Loucy (cell line): ENCODE data around the gene DPH3.

Source experiments
- H2AFZ ChIP-seq: fragments of 200-600 bp; sonication (generic); 2 replicates; pipeline ENCODE4 v1.6.0; 2016; ENCODE audit warnings: antibody characterized with exemption, mild to moderate bottlenecking, low read length, moderate library complexity
- H3F3A ChIP-seq: fragments of 200-600 bp; 2 replicates; pipeline ENCODE4 v1.6.0; 2016; ENCODE audit warnings: antibody characterized with exemption, low read depth, mild to moderate bottlenecking
- H3K27me3 ChIP-seq: fragments of 200-600 bp; sonication (generic); 2 replicates; pipeline ENCODE4 v1.6.1; 2014; ENCODE audit warnings: low read length, mild to moderate bottlenecking; ENCODE audit not compliant: insufficient read depth, poor library complexity, severe bottlenecking
- H3K36me3 ChIP-seq: fragments of 200-600 bp; sonication (generic); 2 replicates; pipeline ENCODE4 v1.6.1; 2016; ENCODE audit warnings: low read length; ENCODE audit not compliant: insufficient read depth
- H3K4me1 ChIP-seq: fragments of 200-600 bp; sonication (generic); 2 replicates; pipeline ENCODE4 v1.5.1; 2014; ENCODE audit warnings: low read length, mild to moderate bottlenecking; ENCODE audit not compliant: insufficient read depth, poor library complexity, severe bottlenecking
- H3K4me2 ChIP-seq: fragments of 200-600 bp; sonication (generic); 2 replicates; pipeline ENCODE4 v1.6.0; 2014; ENCODE audit warnings: antibody characterized with exemption, low read length, low read depth, mild to moderate bottlenecking; ENCODE audit not compliant: poor library complexity, severe bottlenecking
- H3K4me3 ChIP-seq: fragments of 200-600 bp; sonication (generic); 2 replicates; pipeline ENCODE4 v1.5.1; 2014; ENCODE audit warnings: low read length, mild to moderate bottlenecking, mixed read lengths; ENCODE audit not compliant: poor library complexity, severe bottlenecking
- H3K79me2 ChIP-seq: fragments of 200-600 bp; sonication (generic); 2 replicates; pipeline ENCODE4 v1.6.1; 2014; ENCODE audit warnings: low read length; ENCODE audit not compliant: insufficient read depth
- H3K9ac ChIP-seq: fragments of 200-600 bp; sonication (generic); 2 replicates; pipeline ENCODE4 v1.6.0; 2014; ENCODE audit warnings: mild to moderate bottlenecking, low read depth, low read length, moderate library complexity; ENCODE audit not compliant: poor library complexity, severe bottlenecking
- H3K9me2 ChIP-seq: fragments of 200-600 bp; sonication (generic); replicated peaks from 2 replicates; pipeline ENCODE4 v1.6.1; 2016; ENCODE audit warnings: low read depth, low read length, mixed read lengths
- H3K9me3 ChIP-seq: fragments of 200-600 bp; sonication (generic); 2 replicates; pipeline ENCODE4 v1.6.1; 2014; ENCODE audit warnings: mild to moderate bottlenecking, antibody characterized with exemption, low read length, low read depth; ENCODE audit not compliant: insufficient read depth
- H4K20me1 ChIP-seq: fragments of 200-600 bp; sonication (generic); 2 replicates; pipeline ENCODE4 v1.6.0; 2014; ENCODE audit warnings: antibody characterized with exemption, low read length, mild to moderate bottlenecking; ENCODE audit not compliant: insufficient read depth, poor library complexity, severe bottlenecking
- CTCF ChIP-seq: fragments of 200-600 bp; sonication (generic); conservative IDR thresholded peaks from 2 replicates; pipeline ENCODE4 v1.5.1; 2014; ENCODE audit warnings: mild to moderate bottlenecking, antibody characterized with exemption, low read length
- EZH2phosphoT487 ChIP-seq: fragments of 200-600 bp; IDR thresholded peaks from 2 replicates; pipeline ENCODE4 v1.6.1; 2018; ENCODE audit warnings: antibody characterized with exemption, mild to moderate bottlenecking, moderate library complexity, borderline replicate concordance

The DPH3 gene

DNA sequence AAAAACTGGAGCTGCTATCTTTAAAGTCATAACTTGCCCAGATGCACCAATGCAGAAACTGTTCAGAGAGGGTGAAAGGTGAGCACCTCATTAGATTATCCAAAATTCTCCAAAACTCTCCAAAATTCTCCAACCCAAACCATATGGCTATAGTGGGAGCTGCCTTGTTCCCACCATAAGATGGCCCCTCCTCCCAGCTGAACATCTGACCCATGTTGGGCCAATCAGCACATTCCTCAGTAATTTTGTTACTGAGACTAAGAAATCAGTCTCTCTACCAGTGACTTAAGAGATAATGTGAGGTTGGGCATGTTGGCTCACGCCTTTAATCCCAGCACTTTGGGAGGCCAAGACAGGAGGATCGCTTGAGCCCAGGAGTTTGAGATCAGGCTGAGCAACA is 32.8 kb downstream of the DPH3 start:
- H3K36me3 ChIP-seq, result no peaks in the 10 kb centered on the region
- H3K9ac ChIP-seq, result no peak overlapping the region
- no peaks in the 10 kb centered on the region for H3K79me2 ChIP-seq
- H2AFZ ChIP-seq, result no peak overlapping the region
- no peak overlapping the region for H3K4me2 ChIP-seq
- H3K4me1 ChIP-seq, result no peaks in the 10 kb centered on the region
- H3F3A ChIP-seq, result no peaks in the 10 kb centered on the region
- no peak overlapping the region for H3K4me3 ChIP-seq
- no peak for TF ChIP-seq CTCF
- TF ChIP-seq EZH2phosphoT487, result no peak
- H3K9me2 ChIP-seq, result no peaks in the 10 kb centered on the region
- H3K9me3 ChIP-seq, result no peaks in the 10 kb centered on the region
- peaks cover 4% of the 10 kb centered on the region for H3K27me3 ChIP-seq
- H4K20me1 ChIP-seq, result no peaks in the 10 kb centered on the region

DNA sequence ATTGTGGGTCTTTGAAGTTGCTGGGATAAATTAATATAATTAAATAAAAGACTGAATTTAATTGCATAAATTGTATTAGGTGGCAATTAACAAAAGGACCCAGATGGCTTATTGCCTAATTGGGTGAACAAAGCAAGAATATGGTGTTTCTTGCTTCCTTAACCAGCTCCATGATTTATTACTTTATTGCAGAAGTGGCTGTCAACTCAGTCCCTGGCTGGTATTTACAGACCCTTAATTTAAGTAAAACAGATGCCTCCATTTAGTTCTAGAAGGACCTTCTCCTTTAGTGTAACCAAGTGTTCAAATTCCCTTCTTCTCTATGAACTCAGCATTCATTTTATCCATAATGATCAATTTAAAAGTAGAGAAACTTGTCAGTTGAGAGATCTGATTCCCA is 35.1 kb downstream of the DPH3 start:
- Histone ChIP-seq H3K4me1 (no peaks in the 10 kb centered on the region), H3K4me2 (no peak overlapping the region), H3K9me3 (no peaks in the 10 kb centered on the region), H3K36me3 (no peaks in the 10 kb centered on the region), H3K79me2 (no peaks in the 10 kb centered on the region), H3F3A (no peaks in the 10 kb centered on the region), H4K20me1 (no peaks in the 10 kb centered on the region), H3K4me3 (no peak overlapping the region), H3K27me3 (peaks cover 4% of the 10 kb centered on the region), H3K9me2 (no peaks in the 10 kb centered on the region), H3K9ac (no peak overlapping the region), H2AFZ (no peak overlapping the region)
- TF ChIP-seq CTCF, result no peak
- no peak for TF ChIP-seq EZH2phosphoT487

GRCh38 chr3:16227566-16227965 is 37.2 kb downstream of the DPH3 start:
- Histone ChIP-seq H3K9me3 (no peaks in the 10 kb centered on the region), H3K36me3 (no peaks in the 10 kb centered on the region), H4K20me1 (no peaks in the 10 kb centered on the region), H3K79me2 (no peaks in the 10 kb centered on the region), H3K4me1 (no peaks in the 10 kb centered on the region), H3K4me2 (no peak overlapping the region), H3K27me3 (peaks cover 4% of the 10 kb centered on the region), H2AFZ (no peak overlapping the region), H3K4me3 (no peak overlapping the region), H3F3A (no peaks in the 10 kb centered on the region), H3K9ac (no peak overlapping the region), H3K9me2 (no peaks in the 10 kb centered on the region)
- TF ChIP-seq CTCF, result no peak
- no peak for TF ChIP-seq EZH2phosphoT487
